GM21390 (cell line): ENCODE results near the gene BAIAP2L1.
"Not testable (repeated sequence)": the region's sequence is repeated elsewhere in the genome, so short reads cannot be mapped to it uniquely, and the experiment has no call there.

ENCODE experiments used
- ATAC-seq: cut with Tn5 transposase; IDR thresholded peaks from one replicate; pipeline ENCODE4 v1.9.1; 2021; ENCODE audit not compliant: unreplicated experiment

BAIAP2L1 gene

GRCh38 chr7:98400542-98401340 is at the start of gene BAIAP2L1:
BAIAP2L1 (minus strand) TSS chr7:98401090; CDS start chr7:98400852, 238 bp downstream.
- peak; percentile 80 for ATAC-seq

- no peak for ATAC-seq
Measured at GRCh38 chr7:98448766-98449165, 47.9 kb upstream of the BAIAP2L1 start.

- not testable (repeated sequence) for ATAC-seq
Measured at GRCh38 chr7:98440992-98441391, 40.1 kb upstream of the BAIAP2L1 start.

- no peak for ATAC-seq
Measured at GRCh38 chr7:98439484-98439883, 38.6 kb upstream of the BAIAP2L1 start.

- no peak for ATAC-seq
Measured at GRCh38 chr7:98434087-98434486, 33.2 kb upstream of the BAIAP2L1 start.

- no peak for ATAC-seq
Measured at GRCh38 chr7:98429799-98430198, 28.9 kb upstream of the BAIAP2L1 start.

GRCh38 chr7:98423043-98423442 is 22.2 kb upstream of the BAIAP2L1 start:
- ATAC-seq = no peak

- peak; percentile 61 for ATAC-seq
Measured at GRCh38 chr7:98420966-98421612, 20.2 kb upstream of the BAIAP2L1 start.

- ATAC-seq = not testable (repeated sequence)
Measured at GRCh38 chr7:98419988-98420387, 19.1 kb upstream of the BAIAP2L1 start.

- ATAC-seq = not testable (repeated sequence)
Measured at GRCh38 chr7:98419316-98419691, 18.4 kb upstream of the BAIAP2L1 start.

- no peak for ATAC-seq
Measured at GRCh38 chr7:98418636-98419315, 17.9 kb upstream of the BAIAP2L1 start.

- no peak for ATAC-seq
Measured at GRCh38 chr7:98418271-98418635, 17.4 kb upstream of the BAIAP2L1 start.

GRCh38 chr7:98417604-98418270 is 16.8 kb upstream of the BAIAP2L1 start:
- not testable (repeated sequence) for ATAC-seq

GRCh38 chr7:98414205-98414900 is 13.5 kb upstream of the BAIAP2L1 start:
- ATAC-seq = no peak

- ATAC-seq = not testable (repeated sequence)
Measured at GRCh38 chr7:98413655-98414054, 12.8 kb upstream of the BAIAP2L1 start.

- ATAC-seq = no peak
Measured at GRCh38 chr7:98409843-98410242, 9.0 kb upstream of the BAIAP2L1 start.

- ATAC-seq = not testable (repeated sequence)
Measured at GRCh38 chr7:98408146-98408545, 7.3 kb upstream of the BAIAP2L1 start.

- no peak for ATAC-seq
Measured at GRCh38 chr7:98406827-98407226, 5.9 kb upstream of the BAIAP2L1 start.

- no peak for ATAC-seq
Measured at GRCh38 chr7:98404840-98405239, 4.0 kb upstream of the BAIAP2L1 start.

GRCh38 chr7:98399890-98400541 is 874 bp downstream of the BAIAP2L1 start:
- no peak for ATAC-seq
